DMS153 treated with DMSO at 0.1 percent for 48 hours (cell line): ENCODE measurements around the gene PTPRN2.
"Not testable (repeated sequence)": the region's sequence is repeated elsewhere in the genome, so short reads cannot be mapped to it uniquely, and the experiment has no call there.

ENCODE experiments used
- DNase-seq: peaks from one replicate; lab custom pipeline; 2025; ENCODE audit not compliant: unreplicated experiment; lab: John Stamatoyannopoulos, UW

The PTPRN2 gene

DNA sequence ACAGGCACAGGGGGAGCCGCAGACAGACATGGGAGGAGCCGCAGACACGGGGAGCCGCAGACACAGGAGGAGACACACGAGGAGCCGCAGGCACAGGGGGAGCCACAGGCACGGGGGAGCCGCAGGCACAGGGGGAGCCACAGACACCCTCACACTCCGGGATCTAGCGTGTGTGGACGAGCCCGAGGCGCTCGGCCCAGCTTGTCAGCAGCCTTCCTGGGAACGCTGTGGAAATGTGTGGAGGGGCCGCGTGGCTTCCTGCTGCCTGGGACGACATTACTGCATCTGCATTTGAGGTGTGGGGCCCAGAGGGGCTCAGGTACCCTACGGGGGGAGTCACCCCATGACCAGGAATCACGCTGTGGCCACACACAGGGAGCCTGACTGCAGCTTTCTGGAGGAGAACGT, 313.2 kb downstream of the PTPRN2 start:
- DNase-seq: no peak

DNA sequence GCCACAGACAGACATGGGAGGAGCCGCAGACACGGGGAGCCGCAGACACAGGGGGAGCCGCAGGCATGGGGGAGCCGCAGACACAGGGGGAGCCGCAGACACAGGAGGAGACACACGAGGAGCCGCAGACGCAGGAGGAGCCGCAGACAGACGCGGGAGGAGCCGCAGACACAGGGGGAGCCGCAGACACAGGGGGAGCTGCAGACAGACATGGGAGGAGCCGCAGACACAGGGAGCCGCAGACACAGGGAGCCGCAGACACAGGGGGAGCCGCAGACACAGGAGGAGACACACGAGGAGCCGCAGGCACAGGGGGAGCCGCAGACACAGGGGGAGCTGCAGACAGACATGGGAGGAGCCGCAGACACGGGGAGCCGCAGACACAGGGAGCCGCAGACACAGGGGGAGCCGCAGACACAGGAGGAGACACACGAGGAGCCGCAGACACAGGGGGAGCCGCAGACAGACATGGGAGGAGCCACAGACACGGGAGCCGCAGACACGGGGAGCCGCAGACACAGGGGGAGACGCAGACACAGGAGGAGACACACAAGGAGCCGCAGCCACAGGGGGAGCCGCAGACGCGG, 313.8 kb downstream of the PTPRN2 start:
- not testable (repeated sequence) for DNase-seq

DNA sequence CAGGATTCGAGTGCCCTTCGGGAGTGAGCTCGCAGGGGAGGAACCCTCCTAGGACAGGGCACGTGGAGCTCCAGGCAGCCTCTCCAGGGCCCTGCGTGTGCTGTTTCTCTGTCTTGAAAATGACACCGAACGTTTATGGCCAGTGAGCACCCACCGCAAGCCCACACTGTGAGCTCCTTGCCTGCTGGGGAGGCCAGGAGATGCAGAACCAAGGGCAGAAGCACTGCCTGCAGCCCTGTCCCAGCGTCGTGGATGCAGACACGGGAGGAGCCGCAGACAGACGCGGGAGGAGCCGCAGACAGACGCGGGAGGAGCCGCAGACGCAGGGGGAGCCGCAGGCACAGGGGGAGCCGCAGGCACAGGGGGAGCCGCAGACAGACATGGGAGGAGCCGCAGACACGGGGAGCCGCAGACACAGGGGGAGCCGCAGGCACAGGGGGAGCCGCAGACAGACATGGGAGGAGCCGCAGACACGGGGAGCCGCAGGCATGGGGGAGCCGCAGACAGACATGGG, 314.4 kb downstream of the PTPRN2 start:
- no peak for DNase-seq

DNA sequence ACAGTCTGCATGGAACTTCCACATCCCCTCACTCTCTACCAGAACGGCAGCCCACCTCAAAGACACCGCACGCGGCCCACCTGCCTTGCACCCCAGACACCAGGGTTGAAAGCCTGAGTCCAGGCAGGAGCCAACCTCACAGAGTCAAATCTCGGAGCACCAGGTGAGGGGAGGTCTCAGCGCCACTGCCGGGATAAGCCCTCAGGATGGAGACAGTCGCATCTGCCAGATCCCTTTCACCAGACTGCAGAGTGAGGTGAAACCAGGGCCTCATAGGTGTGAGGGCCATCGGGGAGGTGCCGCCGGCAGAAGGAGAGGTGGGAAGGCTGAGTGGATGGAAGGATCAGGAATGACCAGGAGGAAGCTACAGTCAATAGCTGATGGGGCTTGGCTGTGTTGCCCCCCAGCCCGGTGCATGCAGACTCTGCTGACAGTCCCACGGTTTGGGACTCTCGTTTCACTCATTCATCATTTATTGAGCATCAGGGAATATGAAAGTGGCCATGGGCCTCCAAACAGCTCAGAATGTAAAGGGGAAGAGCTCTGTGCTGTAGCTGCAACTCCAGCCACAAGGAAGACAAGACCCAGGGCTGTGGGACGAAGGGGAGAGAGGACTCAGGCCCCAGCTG, 315.0 kb downstream of the PTPRN2 start:
- DNase-seq: no peak

DNA sequence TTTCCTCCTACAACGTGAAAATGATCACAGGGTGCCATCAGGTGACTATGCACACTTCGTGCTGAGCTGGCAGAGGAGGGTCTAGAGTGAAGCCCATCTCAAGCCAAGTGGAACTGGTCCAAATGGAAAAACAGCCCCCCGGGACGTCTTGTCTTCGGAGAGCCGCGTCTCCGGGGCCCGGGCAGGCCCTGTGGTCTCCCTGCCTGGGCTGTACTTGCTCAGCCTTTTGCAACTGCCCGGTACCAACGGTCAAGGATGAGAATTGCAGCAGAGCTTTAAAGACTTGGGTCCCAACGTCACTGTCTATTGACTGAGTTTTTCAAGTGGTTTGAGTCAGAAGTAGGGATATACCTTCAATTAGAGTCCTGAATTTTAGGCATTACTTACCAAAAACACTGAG, 315.5 kb downstream of the PTPRN2 start:
- no peak for DNase-seq

DNA sequence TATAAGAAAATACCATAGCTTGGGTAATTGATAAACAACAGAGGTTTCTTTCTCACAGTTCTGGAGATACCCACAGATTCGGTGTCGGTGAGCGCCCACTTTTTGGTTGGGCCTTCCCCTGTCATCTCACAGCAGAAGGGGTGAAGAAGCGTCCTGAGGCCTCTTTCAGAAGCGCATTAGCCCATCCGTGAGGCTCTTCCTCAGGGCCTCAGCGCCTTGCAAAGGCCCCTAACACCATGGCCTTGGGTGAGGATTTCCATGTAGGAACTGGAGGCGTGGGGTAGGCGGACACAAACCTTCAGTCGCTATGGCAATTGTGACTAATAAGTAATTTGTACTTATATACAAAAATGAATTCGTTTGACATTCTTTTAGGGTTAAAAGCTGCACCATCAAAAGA, 316.0 kb downstream of the PTPRN2 start:
- DNase-seq: no peak

DNA sequence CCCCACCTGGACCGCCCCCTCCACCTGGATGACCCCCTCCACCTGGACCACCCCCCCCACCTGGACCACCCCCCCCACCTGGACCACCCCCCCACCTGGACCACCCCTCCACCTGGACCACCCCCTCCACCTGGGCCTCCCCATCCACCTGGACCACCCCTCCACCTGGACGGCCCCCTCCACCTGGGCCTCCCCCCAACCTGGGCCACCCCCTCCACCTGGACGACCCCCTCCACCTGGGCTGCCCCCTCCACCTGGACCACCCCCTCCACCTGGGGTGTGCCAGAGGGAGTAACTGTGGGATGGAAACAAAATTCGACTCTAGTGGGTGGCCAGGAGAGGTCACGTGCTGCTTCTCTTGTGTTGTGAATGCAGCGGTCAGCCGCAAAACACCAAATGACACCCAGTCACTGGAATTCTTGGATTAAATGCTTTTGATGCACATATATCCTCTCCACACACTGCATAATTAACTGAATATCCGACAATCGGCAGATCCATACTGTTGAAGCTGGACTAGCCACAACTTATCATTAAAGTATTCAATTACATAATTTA, 316.7 kb downstream of the PTPRN2 start:
- no peak for DNase-seq

DNA sequence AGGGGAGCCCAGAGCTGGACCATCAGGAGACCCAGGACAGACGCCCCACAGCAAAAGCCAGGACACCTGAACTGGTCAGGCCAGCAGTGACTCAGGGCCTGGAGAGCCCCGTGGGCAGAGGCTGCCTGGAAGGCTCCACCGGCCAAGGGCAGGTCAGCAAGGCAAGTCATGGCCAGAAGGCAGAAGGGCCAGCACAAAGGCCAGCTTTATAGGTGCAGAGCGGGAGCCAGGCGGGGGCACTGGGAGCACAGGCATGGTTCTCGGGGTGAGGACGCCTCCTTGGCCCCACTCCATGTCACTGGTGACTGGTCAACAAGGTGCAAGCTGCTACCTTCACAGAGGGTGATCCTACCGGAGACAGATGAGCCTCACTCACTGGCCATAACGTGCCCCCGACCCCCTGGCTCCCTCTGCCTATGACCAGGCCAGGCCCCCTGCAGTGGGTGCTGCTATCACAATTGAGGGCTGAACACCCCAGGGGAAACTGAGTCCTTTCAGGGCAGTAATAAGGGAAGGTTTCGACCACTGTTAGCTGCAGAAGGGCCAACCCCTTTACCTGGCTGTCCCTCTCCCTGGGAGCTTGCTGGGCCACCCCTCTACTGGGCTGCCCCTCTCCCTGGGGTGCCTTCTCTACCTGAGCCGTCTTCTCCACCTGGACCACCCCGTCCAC, 317.4 kb downstream of the PTPRN2 start:
- DNase-seq: no peak

DNA sequence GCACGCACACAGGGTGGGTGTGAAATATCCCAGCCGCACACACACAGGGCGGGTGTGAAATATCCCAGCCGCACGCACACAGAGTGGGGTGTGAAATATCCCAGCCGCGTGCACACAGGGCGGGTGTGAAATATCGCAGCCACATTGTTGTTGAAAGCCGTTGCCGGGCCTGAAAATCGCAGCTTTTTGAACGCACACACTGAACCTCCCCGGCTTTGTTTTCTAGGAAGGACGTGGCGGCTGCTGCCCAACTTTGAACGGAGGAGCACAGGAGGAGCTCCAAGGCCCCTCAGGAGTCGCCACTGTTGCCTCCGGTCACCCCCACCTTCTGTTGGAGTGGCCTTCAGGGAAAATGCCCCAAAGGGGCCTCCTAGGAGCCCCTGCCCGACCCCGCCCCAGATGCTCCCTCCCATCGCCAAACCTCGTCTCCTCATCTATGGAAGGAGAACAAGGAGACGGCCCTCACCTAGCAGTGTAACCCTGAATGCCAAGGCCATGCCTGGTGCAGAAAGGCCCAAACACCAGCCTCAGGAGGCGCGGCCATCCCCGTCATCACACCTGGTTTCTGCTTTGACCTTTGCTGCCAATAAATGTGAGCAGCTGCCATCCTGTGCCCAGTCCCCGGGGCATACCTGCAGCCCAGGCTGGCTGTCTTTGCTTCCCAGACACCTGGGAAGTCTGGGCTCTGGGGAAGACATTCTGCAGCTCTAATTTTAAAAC, 318.6 kb downstream of the PTPRN2 start:
- DNase-seq: no peak

DNA sequence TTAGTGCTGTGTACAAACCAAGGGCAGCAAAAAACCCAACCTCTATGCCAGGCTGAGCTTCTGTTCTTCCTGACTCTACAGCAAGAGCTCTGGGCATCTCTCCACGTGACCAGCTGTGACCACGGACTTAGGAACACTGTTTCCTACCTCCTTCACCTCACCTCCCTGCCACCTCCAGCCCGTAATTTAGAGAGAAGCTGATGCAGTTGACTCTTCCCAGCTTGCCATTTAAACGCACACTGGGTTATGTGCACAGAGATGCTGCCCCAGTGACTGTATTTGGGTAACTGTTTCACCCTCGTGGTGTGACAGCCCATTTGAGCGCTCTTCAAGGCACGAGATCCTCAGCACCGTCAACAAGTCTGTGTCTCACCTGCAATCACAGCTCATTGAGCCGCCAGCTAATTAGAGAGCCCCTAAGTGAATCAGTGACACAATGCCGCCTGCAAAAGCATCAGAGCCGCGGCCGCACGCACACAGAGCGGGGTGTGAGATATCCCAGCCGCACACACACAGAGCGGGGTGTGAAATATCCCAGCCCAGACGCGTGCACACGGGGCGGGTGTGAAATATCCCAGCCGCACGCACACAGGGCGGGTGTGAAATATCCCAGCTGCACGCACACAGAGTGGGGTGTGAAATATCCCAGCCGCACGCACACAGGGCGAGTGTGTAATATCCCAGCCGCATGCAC, 319.7 kb downstream of the PTPRN2 start:
- DNase-seq: no peak

DNA sequence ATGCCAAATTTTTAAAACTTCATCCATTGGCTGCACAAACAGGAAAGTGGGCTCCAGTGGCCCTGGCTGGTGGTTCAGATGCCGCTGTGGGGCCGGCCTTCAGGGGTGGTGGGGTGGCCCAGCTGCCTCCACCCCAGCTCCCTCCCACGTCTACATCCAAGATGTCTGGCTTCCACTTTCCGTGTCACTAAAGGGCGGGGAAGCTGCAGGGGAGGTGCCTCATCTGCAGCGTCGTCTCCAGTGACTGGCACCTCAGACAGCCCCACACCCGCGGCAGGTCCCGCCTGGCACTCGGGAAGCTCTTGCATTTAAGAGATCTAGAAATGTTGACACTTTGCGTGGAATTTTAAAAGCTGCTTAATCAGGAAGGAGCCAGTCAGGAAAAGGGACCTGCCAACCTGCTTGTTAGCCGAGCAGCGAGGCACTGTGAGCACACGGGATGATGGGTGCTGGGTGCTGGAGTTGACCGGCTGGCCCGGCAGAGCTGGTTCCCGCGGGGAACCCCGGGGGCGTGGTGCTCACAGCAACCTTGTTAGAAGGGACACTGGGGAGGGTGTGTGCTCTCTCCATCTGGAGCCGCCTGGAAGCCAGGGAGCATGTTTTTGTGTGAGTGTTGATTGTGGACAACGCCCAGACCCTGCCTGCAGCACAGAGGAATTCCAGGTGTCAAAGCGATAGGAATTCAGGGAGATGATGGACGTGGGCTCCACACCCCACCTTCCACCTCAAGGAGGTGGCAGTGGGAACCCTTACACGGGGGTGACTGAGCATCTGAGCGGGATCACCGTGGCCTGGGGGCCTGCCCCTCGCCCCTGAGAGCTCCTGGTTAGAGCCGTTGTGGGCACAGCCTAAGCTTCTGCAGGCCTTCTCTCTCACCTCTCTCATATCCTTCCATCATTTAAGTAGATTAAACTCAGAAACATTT, 320.5 kb downstream of the PTPRN2 start:
- DNase-seq: no peak

DNA sequence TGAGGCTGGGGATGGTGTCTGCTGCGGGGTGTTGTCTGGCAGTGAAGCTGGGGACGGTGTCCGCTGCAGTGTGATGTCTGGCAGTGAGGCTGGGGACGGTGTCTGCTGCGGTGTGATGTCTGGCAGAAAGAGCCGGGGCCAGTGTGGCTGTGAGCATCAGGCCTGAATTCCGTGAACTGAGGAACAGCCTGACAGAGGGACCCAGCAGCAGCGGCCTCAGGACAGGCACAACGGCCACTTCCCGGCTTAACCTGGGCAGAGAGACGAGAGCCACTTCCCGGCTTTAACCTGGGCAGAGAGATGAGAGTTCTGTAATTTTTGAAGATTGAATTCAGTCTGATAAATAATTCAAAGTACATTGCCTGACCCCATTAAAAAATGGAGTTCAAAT, 321.2 kb downstream of the PTPRN2 start:
- DNase-seq: no peak

DNA sequence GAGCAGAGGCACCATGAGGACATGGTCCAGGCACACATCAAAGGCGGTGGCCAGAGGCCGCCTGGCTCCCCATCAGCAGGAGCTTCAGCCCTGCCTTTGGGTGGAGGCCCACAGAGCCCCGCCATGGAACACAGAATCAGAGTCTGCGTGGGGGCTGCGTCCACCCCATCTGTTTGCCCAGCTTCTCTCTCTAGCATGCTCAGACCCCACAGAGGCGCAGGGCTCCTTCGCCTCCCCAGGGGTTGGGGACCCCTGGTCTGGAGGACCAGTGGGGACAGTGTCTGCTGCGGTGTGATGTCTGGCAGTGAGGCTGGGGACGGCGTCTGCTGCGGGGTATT, 321.9 kb downstream of the PTPRN2 start:
- no peak for DNase-seq

DNA sequence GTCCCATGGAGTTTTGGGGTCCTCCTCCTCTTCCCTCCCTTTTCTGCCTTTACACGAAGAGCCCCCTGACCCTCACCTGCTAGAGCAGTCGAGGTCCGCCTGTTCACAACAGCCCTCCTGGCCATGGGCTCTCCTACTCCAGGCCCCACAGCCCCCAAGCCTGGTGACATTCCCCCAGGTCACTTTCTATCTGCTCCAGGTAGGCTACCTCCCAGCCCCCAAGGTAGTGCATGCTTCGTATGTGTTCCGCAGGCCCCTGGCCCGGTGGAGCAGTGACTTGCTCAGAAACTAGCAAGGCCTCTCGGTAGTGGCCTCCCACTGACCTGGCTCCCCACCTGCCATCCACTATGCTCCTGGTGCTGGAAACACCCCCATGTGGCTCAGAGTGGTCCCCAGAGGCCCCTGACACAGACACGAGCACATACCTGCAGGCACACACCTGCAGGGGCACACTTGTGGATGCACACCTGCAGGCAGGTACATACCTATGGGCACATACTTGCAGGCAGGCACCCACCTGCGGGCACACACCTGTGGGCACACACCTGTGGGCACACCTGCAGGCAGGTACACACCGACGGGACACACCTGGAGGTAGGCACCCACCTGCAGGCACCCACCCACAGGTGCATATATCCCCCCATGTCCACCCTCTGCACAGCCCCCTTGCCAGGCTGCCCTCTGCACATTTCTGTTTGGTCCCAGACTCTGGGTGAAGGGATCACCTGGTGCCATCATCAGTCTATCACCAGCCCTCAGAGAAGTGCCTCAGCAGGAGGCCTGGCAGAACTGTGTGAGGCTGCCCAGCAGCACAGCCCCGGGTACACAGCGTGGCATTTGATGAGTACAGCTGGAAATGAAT, 322.5 kb downstream of the PTPRN2 start:
- no peak for DNase-seq

DNA sequence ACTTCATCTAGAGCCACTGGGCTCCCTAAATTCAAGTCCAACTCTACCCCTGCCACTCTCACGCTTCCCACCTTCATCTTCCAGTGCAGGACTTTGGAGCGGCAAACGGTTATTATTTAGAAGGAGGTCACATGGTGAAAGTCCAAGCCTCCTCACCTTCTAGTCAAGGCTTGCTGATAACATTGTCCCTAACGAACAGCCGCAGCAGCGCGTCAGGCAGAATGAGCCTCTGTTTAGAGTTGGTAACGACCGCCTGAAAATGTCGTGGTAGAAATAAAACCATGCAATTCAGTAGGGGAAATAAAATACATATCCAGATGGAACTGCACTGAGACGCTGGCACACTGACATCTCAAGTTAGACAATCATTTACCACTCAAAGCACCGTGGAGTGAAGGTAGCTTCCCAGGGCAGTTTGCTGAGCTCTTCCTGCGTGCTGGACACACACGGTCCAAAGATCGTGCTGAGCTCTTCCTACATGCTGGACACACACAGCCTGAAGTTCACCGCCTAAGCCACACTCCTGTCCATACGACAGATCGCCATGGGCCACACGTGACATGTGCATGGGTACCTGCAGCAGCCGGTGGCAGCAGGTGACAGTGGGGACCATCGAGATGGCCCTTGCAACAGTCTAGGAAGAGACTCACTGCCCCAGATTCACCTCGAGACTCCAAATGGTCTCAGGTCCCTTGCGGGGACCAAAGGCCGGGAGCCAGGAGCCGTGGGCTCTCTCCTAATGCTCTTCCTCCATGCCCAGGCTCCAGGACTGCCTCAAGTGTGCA, 323.5 kb downstream of the PTPRN2 start:
- DNase-seq: no peak

DNA sequence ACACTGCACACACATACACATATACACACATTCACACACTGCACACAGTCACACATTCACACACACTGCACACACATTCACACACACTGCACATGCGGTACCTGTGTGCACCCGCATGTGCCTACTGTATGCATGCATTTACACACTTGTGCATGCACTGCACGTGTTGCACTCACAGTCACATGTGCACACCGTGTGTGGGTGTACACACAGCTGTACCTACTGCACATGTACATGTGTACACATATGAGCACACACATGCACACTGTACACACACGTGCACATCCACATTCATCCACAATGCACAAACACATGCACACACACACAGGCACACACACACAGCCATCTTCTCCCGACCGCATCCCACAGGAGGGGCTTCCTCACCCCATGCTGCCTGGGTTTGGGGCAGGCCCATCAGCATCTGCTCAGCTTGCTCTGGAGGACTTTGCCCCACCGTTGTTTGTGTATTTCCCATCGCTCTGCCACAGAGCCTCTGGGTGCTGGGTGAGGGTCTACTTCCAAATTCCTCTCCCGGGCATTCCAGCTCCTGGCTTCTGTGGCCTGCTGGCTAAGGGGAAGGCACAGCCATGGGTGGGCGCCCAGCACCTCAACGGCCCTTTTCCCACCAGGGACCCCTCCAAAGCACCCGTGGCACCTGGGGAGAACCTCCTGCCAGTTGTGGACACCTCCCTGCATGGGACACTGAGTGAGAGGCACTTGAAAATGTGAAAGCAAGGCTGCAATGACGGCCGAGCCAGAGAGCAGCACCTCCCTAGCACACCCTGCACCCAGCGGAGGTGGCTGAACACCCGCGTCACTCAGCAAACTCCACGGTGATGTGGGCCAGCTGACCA, 324.3 kb downstream of the PTPRN2 start:
- DNase-seq: no peak
